ENCODE data around the gene KRT15. TPM values are rescaled to one million over a fixed set of nuclear protein-coding genes. Genes with fewer than 3 reads are reported as not detected.
A peak's percentile ranks its signal among the peaks of the same experiment; 100 is the strongest.

KRT15 gene
- total RNA-seq, 2 donors from 2014 or later: 138 to 1,038 TPM

DNA sequence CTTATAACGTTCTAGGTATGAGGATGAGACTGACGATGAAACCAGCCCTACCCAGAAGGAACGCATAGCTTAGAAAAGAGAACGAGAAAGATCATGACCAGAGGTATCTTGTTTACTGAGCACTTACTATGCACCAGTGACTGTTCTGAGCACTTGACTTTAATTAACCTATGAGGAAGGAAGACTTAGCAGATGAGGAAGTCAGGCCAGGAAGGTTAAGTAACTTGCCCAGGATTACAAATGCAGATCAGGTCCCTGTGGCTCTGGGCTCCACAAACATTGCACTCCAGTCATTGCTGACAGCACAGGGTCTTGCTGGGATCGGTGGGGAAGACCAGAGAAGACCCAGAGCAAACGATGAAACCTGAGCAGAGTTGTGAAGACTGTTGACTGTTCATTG is 20.4 kb downstream of the KRT15 start:
- no peaks in the 10 kb centered on the region for H3K27me3 ChIP-seq (replicated peaks; ENCODE audit: insufficient read depth)
- DNase-seq (ENCODE audit: low spot score): no peak
- no peak overlapping the region for H3K4me3 ChIP-seq
- no peaks in the 10 kb centered on the region for H3K36me3 ChIP-seq
- intact Hi-C loops (cut with DNase I): no loop called here
- H3K9me3 ChIP-seq: no peaks in the 10 kb centered on the region
- 63% methylated on average over 6 of the region's 6 CpGs for WGBS
- TF ChIP-seq, protein P1, sequence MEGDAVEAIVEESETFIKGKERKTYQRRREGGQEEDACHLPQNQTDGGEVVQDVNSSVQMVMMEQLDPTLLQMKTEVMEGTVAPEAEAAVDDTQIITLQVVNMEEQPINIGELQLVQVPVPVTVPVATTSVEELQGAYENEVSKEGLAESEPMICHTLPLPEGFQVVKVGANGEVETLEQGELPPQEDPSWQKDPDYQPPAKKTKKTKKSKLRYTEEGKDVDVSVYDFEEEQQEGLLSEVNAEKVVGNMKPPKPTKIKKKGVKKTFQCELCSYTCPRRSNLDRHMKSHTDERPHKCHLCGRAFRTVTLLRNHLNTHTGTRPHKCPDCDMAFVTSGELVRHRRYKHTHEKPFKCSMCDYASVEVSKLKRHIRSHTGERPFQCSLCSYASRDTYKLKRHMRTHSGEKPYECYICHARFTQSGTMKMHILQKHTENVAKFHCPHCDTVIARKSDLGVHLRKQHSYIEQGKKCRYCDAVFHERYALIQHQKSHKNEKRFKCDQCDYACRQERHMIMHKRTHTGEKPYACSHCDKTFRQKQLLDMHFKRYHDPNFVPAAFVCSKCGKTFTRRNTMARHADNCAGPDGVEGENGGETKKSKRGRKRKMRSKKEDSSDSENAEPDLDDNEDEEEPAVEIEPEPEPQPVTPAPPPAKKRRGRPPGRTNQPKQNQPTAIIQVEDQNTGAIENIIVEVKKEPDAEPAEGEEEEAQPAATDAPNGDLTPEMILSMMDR (IDR thresholded peaks at IDR 0.05): no peak
- TF ChIP-seq POLR2AphosphoS5 (IDR thresholded peaks at IDR 0.05): no peak
- no peak for TF ChIP-seq POLR2A (IDR thresholded peaks at IDR 0.05)
- H3K4me1 ChIP-seq (replicated peaks): no peaks in the 10 kb centered on the region
- H3K27ac ChIP-seq: no peak overlapping the region

DNA sequence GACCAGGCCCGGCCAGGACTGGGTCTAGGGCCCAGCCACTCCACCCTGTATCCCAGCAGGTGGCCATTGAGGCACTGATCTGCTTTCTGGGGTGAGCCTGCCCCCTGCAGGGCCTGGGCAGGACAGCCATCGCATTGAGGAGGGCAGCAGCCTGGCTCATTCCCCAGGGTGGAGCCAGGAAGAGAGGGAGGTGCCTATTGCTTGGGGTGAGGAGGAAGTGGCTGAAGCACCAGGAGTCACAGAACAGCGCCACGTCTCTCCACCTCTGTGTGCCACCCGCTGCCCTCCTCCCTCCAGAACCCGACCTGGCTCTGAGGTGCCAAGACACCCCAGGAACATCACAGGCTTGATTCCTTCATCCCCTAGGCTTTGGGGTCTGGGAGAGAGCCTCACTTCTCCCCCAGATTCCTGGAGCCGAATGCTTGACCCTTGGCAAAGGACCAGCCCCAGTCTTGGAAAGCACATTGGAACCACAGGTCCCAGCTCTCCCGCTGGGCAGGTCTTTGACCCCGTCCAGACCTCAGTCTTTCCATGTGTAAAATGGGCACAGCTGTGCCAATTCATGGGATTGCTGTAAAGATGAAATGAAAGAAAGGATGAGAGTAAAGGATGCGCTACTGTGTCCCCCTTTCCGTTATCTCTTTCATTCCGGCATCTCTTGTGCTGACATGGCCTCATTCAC is 21.7 kb downstream of the KRT15 start:
- Histone ChIP-seq H3K27me3 (replicated peaks; ENCODE audit: insufficient read depth) (no peaks in the 10 kb centered on the region), H3K9me3 (no peaks in the 10 kb centered on the region), H3K36me3 (no peaks in the 10 kb centered on the region), H3K27ac (no peak overlapping the region), H3K4me3 (no peak overlapping the region), H3K4me1 (replicated peaks) (no peaks in the 10 kb centered on the region)
- WGBS: 55% methylated on average over 12 of the region's 12 CpGs
- intact Hi-C loops (cut with DNase I): no loop called here
- TF ChIP-seq, protein P1 (IDR thresholded peaks at IDR 0.05): peak in 3 of 4 experiments; percentile 52 to 90 (median 74)
- TF ChIP-seq POLR2A (IDR thresholded peaks at IDR 0.05) (no peak), POLR2AphosphoS5 (IDR thresholded peaks at IDR 0.05) (peak; percentile 52)
- DNase-seq (ENCODE audit: low spot score): peak; percentile 59

DNA sequence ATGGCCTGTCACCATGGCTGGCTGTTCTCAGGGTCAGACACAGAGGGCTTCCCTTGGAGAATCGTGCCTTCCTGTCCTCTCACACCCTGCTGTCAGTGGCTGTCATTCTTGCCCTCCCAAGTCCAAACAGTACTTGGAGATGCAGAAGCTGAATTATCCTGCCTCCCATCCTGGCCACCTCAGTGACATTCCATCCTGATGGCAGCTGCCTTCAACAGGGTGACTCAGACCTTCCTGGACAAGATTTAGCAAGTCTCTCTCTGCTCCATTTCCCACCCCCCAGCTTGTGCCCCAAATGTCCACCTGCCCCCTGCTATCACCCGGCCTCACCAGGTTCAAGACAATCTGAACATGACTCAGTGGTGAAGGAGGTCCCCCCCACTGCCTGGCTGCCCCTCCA is 24.2 kb downstream of the KRT15 start:
- H3K4me3 ChIP-seq: no peak overlapping the region
- intact Hi-C loops (cut with DNase I): no loop called here
- H3K4me1 ChIP-seq (replicated peaks): no peaks in the 10 kb centered on the region
- H3K27me3 ChIP-seq (replicated peaks; ENCODE audit: insufficient read depth): no peaks in the 10 kb centered on the region
- H3K9me3 ChIP-seq: no peaks in the 10 kb centered on the region
- H3K36me3 ChIP-seq: no peaks in the 10 kb centered on the region
- no peak for DNase-seq (ENCODE audit: low spot score)
- no peak overlapping the region for H3K27ac ChIP-seq
- TF ChIP-seq, protein P1 (IDR thresholded peaks at IDR 0.05): no peak
- TF ChIP-seq POLR2A (IDR thresholded peaks at IDR 0.05): no peak
- 35% methylated on average over 2 of the region's 2 CpGs for WGBS

DNA sequence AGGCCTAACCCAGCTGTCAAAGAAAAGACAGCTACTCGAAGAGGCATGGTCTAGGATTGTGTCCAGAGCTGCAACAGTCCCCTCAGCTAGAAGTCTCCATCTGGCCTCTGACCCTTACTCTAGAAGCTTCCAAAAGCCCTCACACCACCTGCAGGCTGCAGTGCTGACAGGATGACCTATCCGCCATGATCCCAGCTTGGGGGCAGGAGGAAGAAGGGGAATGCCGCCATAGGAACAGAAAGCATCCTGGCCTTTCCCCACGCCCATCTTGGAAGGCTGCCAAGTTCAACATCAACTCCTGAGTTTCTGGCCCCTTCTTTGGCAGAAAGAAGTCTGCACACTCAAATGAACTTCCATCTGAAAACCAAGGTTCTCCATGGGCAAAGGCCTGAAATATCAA is 25.9 kb downstream of the KRT15 start:
- Histone ChIP-seq H3K36me3 (no peaks in the 10 kb centered on the region), H3K27ac (no peak overlapping the region), H3K9me3 (no peaks in the 10 kb centered on the region), H3K27me3 (replicated peaks; ENCODE audit: insufficient read depth) (no peaks in the 10 kb centered on the region), H3K4me1 (replicated peaks) (no peaks in the 10 kb centered on the region), H3K4me3 (no peak overlapping the region)
- intact Hi-C loops (cut with DNase I): no loop called here
- 46% methylated on average over 4 of the region's 4 CpGs for WGBS
- TF ChIP-seq, protein P1 (IDR thresholded peaks at IDR 0.05): no peak
- TF ChIP-seq POLR2A (IDR thresholded peaks at IDR 0.05) (no peak), POLR2AphosphoS5 (IDR thresholded peaks at IDR 0.05) (no peak)
- no peak for DNase-seq (ENCODE audit: low spot score)

DNA sequence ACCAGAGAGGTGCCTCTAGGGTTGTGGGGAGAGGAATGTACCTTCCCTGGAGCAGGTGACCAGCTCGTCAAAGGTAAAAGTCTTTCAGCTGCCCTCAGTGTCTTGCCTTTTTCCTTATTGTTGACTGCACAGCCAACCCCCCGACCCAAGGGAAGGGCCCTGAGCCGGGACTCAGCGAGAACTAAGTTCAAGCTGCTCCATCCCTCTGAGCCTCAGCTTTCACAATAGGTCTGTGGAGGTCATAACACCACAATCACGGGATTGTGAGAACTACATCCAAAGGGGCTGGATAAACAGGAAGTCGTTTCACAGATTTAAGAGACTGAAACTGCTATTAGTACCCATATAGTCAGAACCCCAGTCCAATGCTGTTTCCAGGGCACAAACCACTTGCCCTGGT is 26.3 kb downstream of the KRT15 start:
- H3K4me3 ChIP-seq: no peak overlapping the region
- WGBS: 68% methylated on average over 6 of the region's 6 CpGs
- no peaks in the 10 kb centered on the region for H3K9me3 ChIP-seq
- intact Hi-C loops (cut with DNase I): no loop called here
- H3K36me3 ChIP-seq: no peaks in the 10 kb centered on the region
- H3K27me3 ChIP-seq (replicated peaks; ENCODE audit: insufficient read depth): no peaks in the 10 kb centered on the region
- no peak overlapping the region for H3K27ac ChIP-seq
- DNase-seq (ENCODE audit: low spot score): no peak
- no peaks in the 10 kb centered on the region for H3K4me1 ChIP-seq (replicated peaks)
- TF ChIP-seq, protein P1 (IDR thresholded peaks at IDR 0.05): no peak
- no peak for TF ChIP-seq POLR2AphosphoS5 (IDR thresholded peaks at IDR 0.05)
- no peak for TF ChIP-seq POLR2A (IDR thresholded peaks at IDR 0.05)
